ENCODE data around the gene KIF2A.

Gene KIF2A

DNA sequence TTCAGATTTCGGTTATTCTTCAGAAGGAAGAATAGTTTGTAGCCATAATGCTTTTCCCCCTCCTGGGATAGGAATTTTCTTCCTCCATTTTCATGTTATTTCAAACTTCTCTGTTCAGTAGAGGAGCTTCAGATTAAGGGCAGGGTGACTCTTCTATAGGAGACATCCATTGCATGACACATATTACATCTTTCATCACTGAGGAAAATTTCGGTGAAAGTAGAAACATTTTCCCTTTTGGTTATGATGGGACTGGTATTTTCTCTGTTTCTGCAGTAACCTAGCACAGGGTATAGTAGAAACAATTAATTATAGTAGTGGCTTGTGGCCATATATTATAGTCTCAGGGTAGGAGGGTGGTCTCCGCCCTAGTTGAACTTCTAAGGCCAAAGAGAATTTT is 107.7 kb downstream of the KIF2A start:
- H3K36me3 ChIP-seq (ENCODE audit: low read depth): peaks cover 22% of the 10 kb centered on the region
- no peaks in the 10 kb centered on the region for H3K9me3 ChIP-seq (ENCODE audit: severe bottlenecking)
- TF ChIP-seq, protein P1, sequence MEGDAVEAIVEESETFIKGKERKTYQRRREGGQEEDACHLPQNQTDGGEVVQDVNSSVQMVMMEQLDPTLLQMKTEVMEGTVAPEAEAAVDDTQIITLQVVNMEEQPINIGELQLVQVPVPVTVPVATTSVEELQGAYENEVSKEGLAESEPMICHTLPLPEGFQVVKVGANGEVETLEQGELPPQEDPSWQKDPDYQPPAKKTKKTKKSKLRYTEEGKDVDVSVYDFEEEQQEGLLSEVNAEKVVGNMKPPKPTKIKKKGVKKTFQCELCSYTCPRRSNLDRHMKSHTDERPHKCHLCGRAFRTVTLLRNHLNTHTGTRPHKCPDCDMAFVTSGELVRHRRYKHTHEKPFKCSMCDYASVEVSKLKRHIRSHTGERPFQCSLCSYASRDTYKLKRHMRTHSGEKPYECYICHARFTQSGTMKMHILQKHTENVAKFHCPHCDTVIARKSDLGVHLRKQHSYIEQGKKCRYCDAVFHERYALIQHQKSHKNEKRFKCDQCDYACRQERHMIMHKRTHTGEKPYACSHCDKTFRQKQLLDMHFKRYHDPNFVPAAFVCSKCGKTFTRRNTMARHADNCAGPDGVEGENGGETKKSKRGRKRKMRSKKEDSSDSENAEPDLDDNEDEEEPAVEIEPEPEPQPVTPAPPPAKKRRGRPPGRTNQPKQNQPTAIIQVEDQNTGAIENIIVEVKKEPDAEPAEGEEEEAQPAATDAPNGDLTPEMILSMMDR (IDR thresholded peaks at IDR 0.05; ENCODE audit: poor library complexity, severe bottlenecking): no peak
- no peak overlapping the region for H3K27ac ChIP-seq (ENCODE audit: poor library complexity, severe bottlenecking)
- peak overlapping the region; percentile 93 for H3K4me3 ChIP-seq (ENCODE audit: severe bottlenecking)
- peaks cover 12% of the 10 kb centered on the region for H3K4me1 ChIP-seq (ENCODE audit: insufficient read depth, poor library complexity, severe bottlenecking)
- no peaks in the 10 kb centered on the region for H3K27me3 ChIP-seq (ENCODE audit: insufficient read depth, poor library complexity, severe bottlenecking)
- no peak for ATAC-seq (ENCODE audit: low read depth)
- DNase-seq (ENCODE audit: low spot score): no peak

DNA sequence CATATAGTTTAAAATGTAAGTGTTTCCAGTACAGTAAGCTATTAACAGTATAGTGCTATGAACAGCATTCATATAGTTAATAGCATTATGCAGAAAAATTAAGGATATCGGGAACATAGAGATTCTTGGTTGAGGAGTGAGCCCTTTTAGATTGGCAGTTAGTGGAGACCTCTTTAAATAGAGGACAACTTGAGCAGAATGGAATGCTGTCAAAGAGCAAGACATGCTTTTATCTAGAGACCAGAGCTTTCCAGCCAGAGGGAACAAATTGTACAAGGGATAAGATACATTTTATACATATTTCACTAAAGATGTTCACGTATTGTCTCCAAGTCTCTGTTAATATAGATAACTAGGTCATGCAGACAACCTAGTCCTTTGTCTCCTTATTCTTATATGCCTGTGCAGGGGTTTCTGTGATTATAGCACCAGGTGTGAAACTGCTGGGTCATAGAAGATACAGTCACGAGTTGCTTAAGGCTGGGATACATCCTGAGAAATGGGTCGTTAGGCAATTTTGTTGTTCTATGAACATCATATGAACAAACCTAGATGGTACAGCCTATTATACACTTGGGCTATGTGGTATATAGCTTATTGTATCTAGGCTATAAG is 112.6 kb downstream of the KIF2A start:
- ATAC-seq (ENCODE audit: low read depth): no peak
- H3K4me3 ChIP-seq (ENCODE audit: severe bottlenecking): no peak overlapping the region
- no peak for DNase-seq (ENCODE audit: low spot score)

DNA sequence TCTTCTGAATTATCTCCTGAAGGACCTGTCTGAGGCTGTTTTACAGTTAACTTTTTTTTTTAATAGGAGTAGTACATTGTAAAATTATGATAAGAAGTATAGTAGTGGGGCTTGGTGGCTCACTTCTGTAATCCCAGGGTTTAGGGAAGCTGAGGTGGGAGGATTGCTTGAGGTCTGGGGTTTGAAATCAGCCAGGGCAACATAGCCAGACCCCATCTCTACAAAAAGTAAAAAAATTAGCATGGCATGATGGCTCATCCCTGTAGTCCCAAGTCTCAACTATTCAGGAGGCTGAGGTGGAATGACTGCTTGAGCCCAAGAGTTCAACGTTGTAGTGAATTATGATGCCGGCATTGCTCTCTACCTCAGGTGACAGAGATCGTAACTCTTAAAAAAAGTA is 113.6 kb downstream of the KIF2A start:
- no peaks in the 10 kb centered on the region for H3K9me3 ChIP-seq (ENCODE audit: severe bottlenecking)
- no peaks in the 10 kb centered on the region for H3K4me1 ChIP-seq (ENCODE audit: insufficient read depth, poor library complexity, severe bottlenecking)
- no peaks in the 10 kb centered on the region for H3K27me3 ChIP-seq (ENCODE audit: insufficient read depth, poor library complexity, severe bottlenecking)
- no peak overlapping the region for H3K27ac ChIP-seq (ENCODE audit: poor library complexity, severe bottlenecking)
- ATAC-seq (ENCODE audit: low read depth) (no peak), DNase-seq (ENCODE audit: low spot score) (no peak)
- no peak overlapping the region for H3K4me3 ChIP-seq (ENCODE audit: severe bottlenecking)
- H3K36me3 ChIP-seq (ENCODE audit: low read depth): peaks cover 13% of the 10 kb centered on the region
- TF ChIP-seq, protein P1 (IDR thresholded peaks at IDR 0.05; ENCODE audit: poor library complexity, severe bottlenecking): no peak

More for the DNA sequence above, 112.6 kb downstream of the KIF2A start:
- TF ChIP-seq, protein P1 (IDR thresholded peaks at IDR 0.05; ENCODE audit: poor library complexity, severe bottlenecking): no peak
- Histone ChIP-seq H3K27me3 (ENCODE audit: insufficient read depth, poor library complexity, severe bottlenecking) (no peaks in the 10 kb centered on the region), H3K9me3 (ENCODE audit: severe bottlenecking) (no peaks in the 10 kb centered on the region), H3K4me1 (ENCODE audit: insufficient read depth, poor library complexity, severe bottlenecking) (peaks cover 8% of the 10 kb centered on the region), H3K36me3 (ENCODE audit: low read depth) (peaks cover 22% of the 10 kb centered on the region), H3K27ac (ENCODE audit: poor library complexity, severe bottlenecking) (no peak overlapping the region)

DNA sequence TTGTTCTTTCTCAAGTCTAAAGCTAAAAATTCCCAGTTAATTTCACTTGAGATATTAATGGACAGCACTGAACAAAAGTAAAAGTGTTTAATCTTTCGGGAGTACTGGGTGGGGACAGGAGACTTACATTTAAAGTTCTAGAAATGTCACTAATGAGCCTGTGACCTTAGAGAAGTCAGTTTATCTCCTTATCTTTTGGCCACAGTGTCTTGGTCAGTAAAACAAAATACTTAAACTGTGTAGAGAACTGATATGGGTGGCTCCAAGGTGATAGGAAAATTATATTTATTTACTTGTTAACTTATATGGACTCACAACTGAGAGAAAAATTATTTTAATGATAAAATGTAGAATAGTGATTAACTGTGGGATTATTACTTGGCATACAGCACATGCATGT is 115.4 kb downstream of the KIF2A start:
- no peak overlapping the region for H3K27ac ChIP-seq (ENCODE audit: poor library complexity, severe bottlenecking)
- H3K4me1 ChIP-seq (ENCODE audit: insufficient read depth, poor library complexity, severe bottlenecking): no peaks in the 10 kb centered on the region
- H3K27me3 ChIP-seq (ENCODE audit: insufficient read depth, poor library complexity, severe bottlenecking): no peaks in the 10 kb centered on the region
- TF ChIP-seq, protein P1 (IDR thresholded peaks at IDR 0.05; ENCODE audit: poor library complexity, severe bottlenecking): no peak
- H3K9me3 ChIP-seq (ENCODE audit: severe bottlenecking): no peaks in the 10 kb centered on the region
- no peak for DNase-seq (ENCODE audit: low spot score)
- no peak overlapping the region for H3K4me3 ChIP-seq (ENCODE audit: severe bottlenecking)
- H3K36me3 ChIP-seq (ENCODE audit: low read depth): peaks cover 9% of the 10 kb centered on the region; the same call in 1 of the 2 replicates
- ATAC-seq (ENCODE audit: low read depth): no peak

DNA sequence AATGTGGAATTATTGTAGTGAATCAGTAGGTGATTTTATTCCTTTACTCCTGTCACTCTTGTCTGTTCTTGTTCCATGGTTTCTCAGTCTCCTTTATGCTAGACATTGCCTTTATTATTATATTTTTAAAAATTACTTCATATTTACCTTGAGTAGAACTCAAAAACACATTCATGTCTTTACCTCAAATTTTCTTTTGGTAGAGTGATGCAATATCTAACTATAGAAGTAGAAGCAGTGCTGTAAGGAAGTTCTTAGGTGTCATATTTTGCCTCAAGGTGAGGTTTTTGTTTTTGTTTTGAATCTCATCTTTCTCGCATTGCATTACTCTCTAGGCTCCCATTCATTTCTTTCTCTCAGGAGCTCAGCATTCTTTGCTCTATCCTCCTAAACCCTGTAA is 118.8 kb downstream of the KIF2A start:
- DNase-seq (ENCODE audit: low spot score) (no peak), ATAC-seq (ENCODE audit: low read depth) (no peak)
- TF ChIP-seq, protein P1 (IDR thresholded peaks at IDR 0.05; ENCODE audit: poor library complexity, severe bottlenecking): no peak
- Histone ChIP-seq H3K9me3 (ENCODE audit: severe bottlenecking) (no peaks in the 10 kb centered on the region), H3K4me1 (ENCODE audit: insufficient read depth, poor library complexity, severe bottlenecking) (no peaks in the 10 kb centered on the region), H3K27ac (ENCODE audit: poor library complexity, severe bottlenecking) (no peak overlapping the region), H3K4me3 (ENCODE audit: severe bottlenecking) (no peak overlapping the region), H3K36me3 (ENCODE audit: low read depth) (no peaks in the 10 kb centered on the region), H3K27me3 (ENCODE audit: insufficient read depth, poor library complexity, severe bottlenecking) (no peaks in the 10 kb centered on the region)

Measured in RWPE2 (cell line).